Measurements from ENCODE around the gene RFPL4A. TPM values are rescaled to one million over a fixed set of nuclear protein-coding genes. Genes with fewer than 3 reads are reported as not detected.
"Not testable (repeated sequence)": the region's sequence is repeated elsewhere in the genome, so short reads cannot be mapped to it uniquely, and the experiment has no call there.

RFPL4A gene
- total RNA-seq, 1 experiment from 2014 or later = not detected

DNA sequence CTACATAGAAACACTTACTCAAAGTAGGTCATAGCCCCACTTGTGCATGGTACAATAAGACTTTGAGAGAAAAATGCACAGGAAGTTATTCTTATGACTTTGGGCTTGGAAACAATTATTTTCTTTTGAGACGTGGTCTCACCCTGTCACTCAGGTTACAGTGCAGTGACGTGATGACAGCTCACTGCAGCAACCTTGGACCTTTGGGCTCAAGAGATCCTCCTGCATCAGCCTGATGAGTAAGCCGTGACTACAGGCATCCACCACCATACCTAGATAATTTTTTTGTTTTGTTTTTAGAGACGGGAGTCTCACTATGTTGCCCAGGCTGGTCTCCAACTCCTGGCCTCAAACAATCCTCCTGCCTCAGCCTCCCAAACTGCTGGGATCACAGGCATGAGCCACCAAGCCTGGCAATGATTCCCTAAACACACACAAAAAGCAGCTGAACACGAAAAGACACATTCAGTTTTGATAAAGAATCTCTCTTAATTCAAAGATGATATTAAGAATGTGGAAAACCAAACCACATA lies 38.6 kb upstream of the RFPL4A start:
- no peak for TF ChIP-seq CTCF (IDR thresholded peaks at IDR 0.05; ENCODE audit: insufficient read depth in 1 of 2, low read depth in 1 of 2, low read length in 1 of 2, severe bottlenecking in 1 of 2, unreplicated experiment in 1 of 2)
- H3K4me1 ChIP-seq = peaks cover 17% of the 10 kb centered on the region
- no peaks in the 10 kb centered on the region for H3K27me3 ChIP-seq (replicated peaks; ENCODE audit: control insufficient read depth, insufficient read depth, low read length)
- POLR2A ChIA-PET = no interaction called here
- Mint-ChIP-seq H3K9me3 (ENCODE audit: unreplicated experiment) (peaks cover 16% of the 10 kb centered on the region), H3K36me3 (ENCODE audit: insufficient read depth, unreplicated experiment) (no peaks in the 10 kb centered on the region), H3K27ac (ENCODE audit: unreplicated experiment) (no peak overlapping the region), H3K4me3 (ENCODE audit: unreplicated experiment) (no peak overlapping the region), H3K4me1 (ENCODE audit: low read depth, unreplicated experiment) (peaks cover 25% of the 10 kb centered on the region), H3K27me3 (ENCODE audit: insufficient read depth, unreplicated experiment) (peaks cover 1% of the 10 kb centered on the region)
- BruUV-seq (replicated peaks) = no TSS peak
- no peaks in the 10 kb centered on the region for H3K36me3 ChIP-seq (ENCODE audit: control insufficient read depth, insufficient read depth, low read length)
- DNase-seq = no peak
- H3K4me3 ChIP-seq (ENCODE audit: low read depth, low read length) = no peak overlapping the region
- peaks cover 19% of the 10 kb centered on the region for H3K9me3 ChIP-seq
- CTCF ChIA-PET = no interaction called here
- intact Hi-C loops (cut with micrococcal nuclease; ENCODE audit: unreplicated experiment) = no loop called here

DNA sequence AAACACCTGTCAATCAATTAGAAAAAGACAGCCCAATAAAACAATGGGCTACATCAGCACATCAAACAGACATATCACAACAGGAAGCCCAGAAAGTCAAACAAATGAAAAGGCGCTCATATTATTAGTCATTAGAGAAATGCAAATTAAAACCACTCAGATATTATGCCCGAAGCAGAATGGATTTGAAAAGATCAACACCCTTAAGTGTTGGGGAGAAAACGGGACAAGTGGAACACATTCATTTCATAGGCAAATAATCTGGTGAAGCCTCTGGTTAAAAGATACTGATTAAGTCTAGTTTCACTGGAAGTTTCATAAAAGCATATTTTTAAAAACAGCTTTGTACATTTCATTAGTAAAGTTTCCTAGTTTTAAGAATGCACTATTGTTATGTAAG lies 38.1 kb upstream of the RFPL4A start:
- H3K27me3 Mint-ChIP-seq (ENCODE audit: insufficient read depth, unreplicated experiment) = peaks cover 3% of the 10 kb centered on the region
- H3K9me3 Mint-ChIP-seq (ENCODE audit: unreplicated experiment) = peaks cover 16% of the 10 kb centered on the region
- intact Hi-C loops (cut with micrococcal nuclease; ENCODE audit: unreplicated experiment) = no loop called here
- H3K36me3 ChIP-seq (ENCODE audit: control insufficient read depth, insufficient read depth, low read length) = no peaks in the 10 kb centered on the region
- H3K4me3 ChIP-seq (ENCODE audit: low read depth, low read length) = no peak overlapping the region
- no peaks in the 10 kb centered on the region for H3K27me3 ChIP-seq (replicated peaks; ENCODE audit: control insufficient read depth, insufficient read depth, low read length)
- no peaks in the 10 kb centered on the region for H3K36me3 Mint-ChIP-seq (ENCODE audit: insufficient read depth, unreplicated experiment)
- no peak overlapping the region for H3K27ac Mint-ChIP-seq (ENCODE audit: unreplicated experiment)
- H3K4me1 ChIP-seq = peaks cover 17% of the 10 kb centered on the region
- DNase-seq = no peak
- CTCF ChIA-PET = no interaction called here
- no TSS peak for BruUV-seq (replicated peaks)
- peaks cover 25% of the 10 kb centered on the region for H3K4me1 Mint-ChIP-seq (ENCODE audit: low read depth, unreplicated experiment)
- POLR2A ChIA-PET = no interaction called here
- H3K4me3 Mint-ChIP-seq (ENCODE audit: unreplicated experiment) = no peak overlapping the region
- no peak for TF ChIP-seq CTCF (IDR thresholded peaks at IDR 0.05; ENCODE audit: insufficient read depth in 1 of 2, low read depth in 1 of 2, low read length in 1 of 2, severe bottlenecking in 1 of 2, unreplicated experiment in 1 of 2)
- H3K9me3 ChIP-seq = peaks cover 19% of the 10 kb centered on the region

GRCh38 chr19:55723491-55723890 lies 35.4 kb upstream of the RFPL4A start:
- peaks cover 16% of the 10 kb centered on the region for H3K9me3 Mint-ChIP-seq (ENCODE audit: unreplicated experiment)
- H3K27me3 Mint-ChIP-seq (ENCODE audit: insufficient read depth, unreplicated experiment) = peaks cover 9% of the 10 kb centered on the region
- POLR2A ChIA-PET = no interaction called here
- peaks cover 19% of the 10 kb centered on the region for H3K9me3 ChIP-seq
- no peak overlapping the region for H3K4me3 ChIP-seq (ENCODE audit: low read depth, low read length)
- H3K4me3 Mint-ChIP-seq (ENCODE audit: unreplicated experiment) = no peak overlapping the region
- no peaks in the 10 kb centered on the region for H3K36me3 Mint-ChIP-seq (ENCODE audit: insufficient read depth, unreplicated experiment)
- no TSS peak for BruUV-seq (replicated peaks)
- H3K4me1 ChIP-seq = peaks cover 5% of the 10 kb centered on the region
- no peaks in the 10 kb centered on the region for H3K36me3 ChIP-seq (ENCODE audit: control insufficient read depth, insufficient read depth, low read length)
- no peak overlapping the region for H3K27ac Mint-ChIP-seq (ENCODE audit: unreplicated experiment)
- no peak for TF ChIP-seq CTCF (IDR thresholded peaks at IDR 0.05; ENCODE audit: insufficient read depth in 1 of 2, low read depth in 1 of 2, low read length in 1 of 2, severe bottlenecking in 1 of 2, unreplicated experiment in 1 of 2)
- CTCF ChIA-PET = no interaction called here
- H3K27me3 ChIP-seq (replicated peaks; ENCODE audit: control insufficient read depth, insufficient read depth, low read length) = no peaks in the 10 kb centered on the region
- intact Hi-C loops (cut with micrococcal nuclease; ENCODE audit: unreplicated experiment) = no loop called here
- H3K4me1 Mint-ChIP-seq (ENCODE audit: low read depth, unreplicated experiment) = peaks cover 11% of the 10 kb centered on the region
- no peak for DNase-seq

DNA sequence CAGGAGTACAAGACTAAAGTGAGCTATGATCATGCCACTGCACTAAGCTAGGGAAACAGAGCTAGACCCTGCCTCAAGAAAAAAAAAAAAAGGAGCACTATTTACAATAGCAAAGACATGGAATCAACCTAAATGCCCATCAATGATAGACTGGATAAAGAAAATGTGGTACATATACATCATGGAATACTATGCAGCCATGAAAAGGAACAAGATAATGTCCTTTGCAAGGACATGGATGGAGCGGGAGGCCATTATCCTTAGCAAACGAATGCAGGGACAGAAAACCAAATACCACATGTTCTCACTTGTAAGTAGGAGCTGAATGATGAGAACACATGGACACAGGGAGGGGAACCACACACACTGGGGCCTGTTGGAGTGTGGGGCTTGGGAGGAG lies 28.5 kb upstream of the RFPL4A start:
- CTCF ChIA-PET; DNase-seq; H3K4me1 Mint-ChIP-seq (ENCODE audit: low read depth, unreplicated experiment); H3K4me1 ChIP-seq; H3K36me3 Mint-ChIP-seq (ENCODE audit: insufficient read depth, unreplicated experiment); H3K4me3 ChIP-seq (ENCODE audit: low read depth, low read length); H3K9me3 Mint-ChIP-seq (ENCODE audit: unreplicated experiment); H3K4me3 Mint-ChIP-seq (ENCODE audit: unreplicated experiment); POLR2A ChIA-PET; BruUV-seq (replicated peaks); H3K27ac Mint-ChIP-seq (ENCODE audit: unreplicated experiment); H3K9me3 ChIP-seq; H3K36me3 ChIP-seq (ENCODE audit: control insufficient read depth, insufficient read depth, low read length); intact Hi-C loops (cut with micrococcal nuclease; ENCODE audit: unreplicated experiment); H3K27me3 ChIP-seq (replicated peaks; ENCODE audit: control insufficient read depth, insufficient read depth, low read length): not testable (repeated sequence)
- H3K27me3 Mint-ChIP-seq (ENCODE audit: insufficient read depth, unreplicated experiment) = peaks cover 10% of the 10 kb centered on the region
